WTC11 (cell line): Measurements from ENCODE around the gene CBFA2T2. TPM values are rescaled to one million over a fixed set of nuclear protein-coding genes. Genes with fewer than 3 reads are reported as not detected.

Source experiments
- ATAC-seq: fragments of 200-7000 bp; cut with Tn5 transposase; 2 replicates; pipeline ENCODE4 v1.10.0; 2021; ENCODE audit warnings: mild to moderate bottlenecking, moderate library complexity
- CTCF ChIA-PET: fragments of 300-600 bp; sonication (Branson Sonifier 250); formaldehyde crosslinking; loops from one replicate; lab custom pipeline; 2021; ENCODE audit warnings: antibody characterized with exemption; lab: Charles Lee
- POLR2A ChIA-PET: fragments of 350-600 bp; sonication (Branson Sonifier 250); formaldehyde crosslinking; loops from one replicate; lab custom pipeline; 2021; ENCODE audit warnings: antibody characterized with exemption; lab: Charles Lee
- DNase-seq: peaks from one replicate; pipeline ENCODE4 v3.0.0; 2021; ENCODE audit warnings: low spot score
- H3K27ac Mint-ChIP-seq: 2 replicates; pipeline ENCODE4 v1.8.0; 2021; ENCODE audit warnings: mixed read lengths
- H3K27me3 Mint-ChIP-seq: 2 replicates; pipeline ENCODE4 v1.8.0; 2021; ENCODE audit warnings: low read depth, mild to moderate bottlenecking, moderate library complexity, mixed read lengths
- H3K36me3 Mint-ChIP-seq: 2 replicates; pipeline ENCODE4 v1.8.0; 2021; ENCODE audit warnings: mixed read lengths
- H3K4me1 Mint-ChIP-seq: 2 replicates; pipeline ENCODE4 v1.8.0; 2022; ENCODE audit warnings: mixed read lengths
- H3K4me3 Mint-ChIP-seq: 2 replicates; pipeline ENCODE4 v1.8.0; 2021; ENCODE audit warnings: mild to moderate bottlenecking, moderate library complexity, mixed read lengths
- H3K9me3 Mint-ChIP-seq: 2 replicates; pipeline ENCODE4 v1.8.0; 2021; ENCODE audit warnings: mixed read lengths
- ARID4B ChIP-seq: sonication (generic); formaldehyde crosslinking; IDR thresholded peaks from 2 replicates; pipeline ENCODE4 v1.8.0; 2023; ENCODE audit warnings: missing genetic modification reagents, mild to moderate bottlenecking, borderline replicate concordance
- CREM ChIP-seq: sonication (generic); formaldehyde crosslinking; IDR thresholded peaks from 2 replicates; pipeline ENCODE4 v1.8.1; 2022; ENCODE audit warnings: mild to moderate bottlenecking, missing genetic modification reagents, moderate library complexity
- EMX1 ChIP-seq: fragments of 250-450 bp; sonication (Bioruptor Pico); IDR thresholded peaks from 2 replicates; pipeline ENCODE4 v1.8.0; 2021; ENCODE audit warnings: mild to moderate bottlenecking
- FOXK1 ChIP-seq: sonication (generic); formaldehyde crosslinking; IDR thresholded peaks from 2 replicates; pipeline ENCODE4 v1.8.0; 2022; ENCODE audit warnings: mild to moderate bottlenecking, moderate library complexity, missing genetic modification reagents
- FOXP1 ChIP-seq: sonication (generic); formaldehyde crosslinking; IDR thresholded peaks from 2 replicates; pipeline ENCODE4 v1.8.0; 2022; ENCODE audit warnings: missing genetic modification reagents, mild to moderate bottlenecking, moderate library complexity, borderline replicate concordance
- GABPB1 ChIP-seq: sonication (generic); formaldehyde crosslinking; IDR thresholded peaks from 2 replicates; pipeline ENCODE4 v1.8.1; 2023; ENCODE audit warnings: mild to moderate bottlenecking, missing genetic modification reagents
- MAX ChIP-seq: sonication (generic); formaldehyde crosslinking; IDR thresholded peaks from 2 replicates; pipeline ENCODE4 v1.8.0; 2022; ENCODE audit warnings: mild to moderate bottlenecking, missing genetic modification reagents
- NFATC4 ChIP-seq: fragments of 250-450 bp; sonication (Bioruptor Pico); IDR thresholded peaks from 2 replicates; pipeline ENCODE4 v1.9.0; 2021; ENCODE audit warnings: mild to moderate bottlenecking
- NR1H2 ChIP-seq: sonication (generic); formaldehyde crosslinking; IDR thresholded peaks from 2 replicates; pipeline ENCODE4 v1.9.0; 2021; ENCODE audit warnings: mild to moderate bottlenecking, moderate library complexity, missing genetic modification reagents
- OVOL2 ChIP-seq: fragments of 250-450 bp; sonication (Bioruptor Pico); IDR thresholded peaks from 2 replicates; pipeline ENCODE4 v1.9.0; 2021; ENCODE audit warnings: mild to moderate bottlenecking, borderline replicate concordance
- PRRX2 ChIP-seq: fragments of 250-450 bp; sonication (Bioruptor Pico); IDR thresholded peaks from 2 replicates; pipeline ENCODE4 v1.8.0; 2021; ENCODE audit warnings: mild to moderate bottlenecking
- SP1 ChIP-seq: sonication (generic); formaldehyde crosslinking; conservative IDR thresholded peaks from 2 replicates; pipeline ENCODE4 v1.8.1; 2022; ENCODE audit warnings: missing genetic modification reagents
- TEAD1 ChIP-seq: sonication (generic); formaldehyde crosslinking; IDR thresholded peaks from 2 replicates; pipeline ENCODE4 v1.8.0; 2022; ENCODE audit warnings: mild to moderate bottlenecking, missing genetic modification reagents
- USF2 ChIP-seq: sonication (generic); formaldehyde crosslinking; IDR thresholded peaks from 2 replicates; pipeline ENCODE4 v1.8.1; 2023; ENCODE audit warnings: mild to moderate bottlenecking, missing genetic modification reagents, moderate library complexity
- ZNF317 ChIP-seq: sonication (generic); formaldehyde crosslinking; IDR thresholded peaks from 2 replicates; pipeline ENCODE4 v1.8.1; 2023; ENCODE audit warnings: low read depth, mild to moderate bottlenecking, moderate library complexity, missing genetic modification reagents, borderline replicate concordance
- ZNF671 ChIP-seq: fragments of 250-450 bp; sonication (Bioruptor Pico); IDR thresholded peaks from 2 replicates; pipeline ENCODE4 v1.8.0; 2021; ENCODE audit warnings: mild to moderate bottlenecking
- total RNA-seq: library from RNA; stranded (reverse); gene quantifications from 3 replicates; pipeline ENCODE4 v1.2.3, GENCODE V29; 2021
- TF ChIP-seq, protein P1 (sequence below): sonication (generic); formaldehyde crosslinking; IDR thresholded peaks from 2 replicates; pipeline ENCODE4 v1.8.1; 2023; ENCODE audit warnings: mild to moderate bottlenecking, moderate library complexity, missing genetic modification reagents

The CBFA2T2 gene
- total RNA-seq, 1 experiment from 2014 or later = 22.1 TPM

GRCh38 chr20:33674294-33675135 is 184.6 kb downstream of the CBFA2T2 start, which contains the start of gene NECAB3:
TSS of gene NECAB3 (minus strand) at chr20:33674428. CDS start at chr20:33674352, 76 bp downstream.
- H3K9me3 Mint-ChIP-seq = no peaks in the 10 kb centered on the region
- ChIA-PET CTCF (interaction anchor here (0.6 to 1.3 kb wide), 2 partner anchors 11 to 58 kb away, joined by 3 to 4 read pairs; partner anchors contain the start of gene ZNF341), POLR2A (no interaction called here)
- H3K4me1 Mint-ChIP-seq = peaks cover 31% of the 10 kb centered on the region
- peak; percentile 76 for TF ChIP-seq SP1 (CRISPR knock-in tag)
- TF ChIP-seq NR1H2 (CRISPR knock-in tag) = no peak
- peak; percentile 43; the same call in 1 of the 2 replicates for TF ChIP-seq MAX
- TF ChIP-seq CREM = peak; percentile 57; the same call in 1 of the 2 replicates
- TF ChIP-seq EMX1 (CRISPR knock-in tag) = peak; percentile 82; the same call in 1 of the 2 replicates
- TF ChIP-seq TEAD1 (CRISPR knock-in tag) = peak; percentile 59; the same call in 1 of the 2 replicates
- 0 out of 2 replicates have a peak, but pooled peaks have one; percentile 8 for TF ChIP-seq NFATC4 (CRISPR knock-in tag)
- TF ChIP-seq, protein P1, sequence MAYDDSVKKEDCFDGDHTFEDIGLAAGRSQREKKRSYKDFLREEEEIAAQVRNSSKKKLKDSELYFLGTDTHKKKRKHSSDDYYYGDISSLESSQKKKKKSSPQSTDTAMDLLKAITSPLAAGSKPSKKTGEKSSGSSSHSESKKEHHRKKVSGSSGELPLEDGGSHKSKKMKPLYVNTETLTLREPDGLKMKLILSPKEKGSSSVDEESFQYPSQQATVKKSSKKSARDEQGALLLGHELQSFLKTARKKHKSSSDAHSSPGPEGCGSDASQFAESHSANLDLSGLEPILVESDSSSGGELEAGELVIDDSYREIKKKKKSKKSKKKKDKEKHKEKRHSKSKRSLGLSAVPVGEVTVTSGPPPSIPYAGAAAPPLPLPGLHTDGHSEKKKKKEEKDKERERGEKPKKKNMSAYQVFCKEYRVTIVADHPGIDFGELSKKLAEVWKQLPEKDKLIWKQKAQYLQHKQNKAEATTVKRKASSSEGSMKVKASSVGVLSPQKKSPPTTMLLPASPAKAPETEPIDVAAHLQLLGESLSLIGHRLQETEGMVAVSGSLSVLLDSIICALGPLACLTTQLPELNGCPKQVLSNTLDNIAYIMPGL (CRISPR knock-in tag) = no peak
- TF ChIP-seq ARID4B (CRISPR knock-in tag) = 0 out of 2 replicates have a peak, but pooled peaks have one; percentile 20
- TF ChIP-seq GABPB1 (CRISPR knock-in tag) = 0 out of 2 replicates have a peak, but pooled peaks have one; percentile 32
- TF ChIP-seq ZNF317 (CRISPR knock-in tag) = no peak
- peak; percentile 8; the same call in 1 of the 2 replicates for TF ChIP-seq PRRX2 (CRISPR knock-in tag)
- peaks cover 27% of the 10 kb centered on the region for H3K36me3 Mint-ChIP-seq
- ATAC-seq (peak; percentile 79), DNase-seq (peak; percentile 78)
- peak within 1 kb of the TSS; percentile 69 for H3K27ac Mint-ChIP-seq
- no peaks in the 10 kb centered on the region; the same call in 1 of the 2 replicates for H3K27me3 Mint-ChIP-seq
- H3K4me3 Mint-ChIP-seq = peak within 1 kb of the TSS; percentile 92

DNA sequence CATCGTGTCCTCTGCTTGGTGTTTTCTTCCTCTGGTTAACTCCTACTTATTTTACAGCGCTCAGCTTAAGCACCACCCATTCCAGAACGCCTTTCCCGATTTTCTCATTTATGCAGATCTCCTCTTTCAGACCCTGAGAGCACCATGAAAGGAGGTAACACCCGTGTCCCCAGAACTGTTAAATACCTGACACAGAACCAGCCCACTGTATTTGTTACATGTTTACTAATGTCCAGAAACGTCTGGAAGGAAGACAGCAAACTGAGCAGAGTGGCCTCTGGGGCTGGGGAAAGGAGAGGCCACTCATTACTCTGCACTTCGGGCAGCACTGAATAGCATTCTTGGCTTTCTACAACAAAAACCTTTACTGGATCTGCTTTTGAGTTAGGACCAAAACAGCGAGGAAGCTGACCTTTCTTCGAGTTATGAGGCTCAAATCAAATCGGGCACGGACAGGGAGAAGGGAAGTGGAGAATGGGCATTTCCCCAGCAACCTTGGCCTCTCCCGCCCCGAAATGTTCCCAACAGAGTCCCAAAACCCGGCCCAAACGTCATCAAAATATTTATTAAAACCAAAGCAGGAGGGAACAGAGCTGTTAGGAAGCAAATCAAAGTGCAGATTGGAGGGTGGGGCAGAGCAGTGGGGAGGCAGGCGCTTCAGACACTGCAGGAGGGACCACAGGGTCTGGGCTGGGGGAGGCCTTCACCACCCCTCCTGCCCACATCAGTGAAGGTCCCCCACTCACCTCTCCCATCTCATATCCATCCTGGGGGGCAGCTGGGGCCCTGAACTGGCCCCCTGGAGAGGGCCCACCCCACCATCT is 185.5 kb downstream of the CBFA2T2 start:
- POLR2A ChIA-PET = interaction anchor here (0.6 kb wide), 1 partner anchor 156 kb away, joined by 4 read pairs; no protein-coding TSS in a partner anchor
- no peak for ATAC-seq
- DNase-seq = no peak
- Mint-ChIP-seq H3K4me3 (peak overlapping the region; percentile 64), H3K4me1 (peaks cover 31% of the 10 kb centered on the region), H3K27ac (peak overlapping the region; percentile 69), H3K27me3 (no peaks in the 10 kb centered on the region; the same call in 1 of the 2 replicates), H3K36me3 (peaks cover 29% of the 10 kb centered on the region), H3K9me3 (no peaks in the 10 kb centered on the region)
- CTCF ChIA-PET = interaction anchor here (0.6 to 1.3 kb wide), 3 partner anchors 12 to 1658 kb away, joined by 3 to 4 read pairs (median 3); partner anchors contain the start of gene ZNF341
- TF ChIP-seq PRRX2 (CRISPR knock-in tag) = peak; percentile 3; the same call in 1 of the 2 replicates
- 0 out of 2 replicates have a peak, but pooled peaks have one; percentile 31 for TF ChIP-seq GABPB1 (CRISPR knock-in tag)
- TF ChIP-seq FOXK1 = no peak
- TF ChIP-seq USF2 (CRISPR knock-in tag) = no peak
- no peak for TF ChIP-seq FOXP1 (CRISPR knock-in tag)
- no peak for TF ChIP-seq ZNF671
- no peak for TF ChIP-seq OVOL2 (CRISPR knock-in tag)
- TF ChIP-seq, all 79 proteins: peak for 2
